Lower lobe of right lung (tissue), 2 donors: ENCODE data around the gene GTF3C5. TPM values are rescaled to one million over a fixed set of nuclear protein-coding genes. Genes with fewer than 3 reads are reported as not detected.

ENCODE experiments used
- ATAC-seq, 2 donors: fragments of 200-7000 bp; cut with Tn5 transposase; one replicate each; pipeline ENCODE4 v1.9.1; 2020 to 2022; ENCODE audit warnings: mild to moderate bottlenecking in 2 of 2, moderate library complexity in 2 of 2
- DNase-seq: peaks from one replicate; pipeline ENCODE4 v3.0.0-alpha.2; 2020
- H3K27ac ChIP-seq: fragments of 200-600 bp; one replicate; pipeline ENCODE4 v1.8.0; 2022
- H3K27me3 ChIP-seq: fragments of 200-600 bp; one replicate; pipeline ENCODE4 v1.8.0; 2022; ENCODE audit warnings: low read depth
- H3K36me3 ChIP-seq: fragments of 200-600 bp; one replicate; pipeline ENCODE4 v1.8.0; 2022; ENCODE audit warnings: mild to moderate bottlenecking
- H3K4me1 ChIP-seq: fragments of 200-600 bp; one replicate; pipeline ENCODE4 v1.8.0; 2022
- H3K4me3 ChIP-seq: fragments of 200-600 bp; one replicate; pipeline ENCODE4 v1.8.0; 2022; ENCODE audit warnings: mild to moderate bottlenecking
- H3K9me3 ChIP-seq: fragments of 200-600 bp; one replicate; pipeline ENCODE4 v1.8.0; 2022
- CTCF ChIP-seq: fragments of 200-600 bp; IDR thresholded peaks from one replicate; pipeline ENCODE4 v1.8.0; 2022; ENCODE audit warnings: antibody characterized with exemption, mild to moderate bottlenecking
- intact Hi-C: fragments of 100-400 bp; cut with DNase I; formaldehyde crosslinking; loops from one replicate; pipeline ENCODE4 v1.11.0; 2022
- total RNA-seq: library from RNA; stranded (reverse); fragmentation: NEBNext Ultra II Directional; extraction: Animal tissue kit (Norgen Biotek cat#: 25700); gene quantifications from one replicate; pipeline ENCODE4 v1.2.1, GENCODE V29; 2021
- donor health status: DM: no; HTN: yes; CAD: no; lungs with severe emphysema.

The GTF3C5 gene
- total RNA-seq, 1 donor from 2014 or later, result 44.8 TPM

- no peaks in the 10 kb centered on the region for H3K9me3 ChIP-seq
- no peaks in the 10 kb centered on the region for H3K4me1 ChIP-seq
- TF ChIP-seq CTCF, result no peak
- ATAC-seq (no peak), DNase-seq (peak; percentile 41)
- H3K27me3 ChIP-seq, result peaks cover 52% of the 10 kb centered on the region
- no peak overlapping the region for H3K4me3 ChIP-seq
- intact Hi-C loops, result no loop called here
- no peak overlapping the region for H3K27ac ChIP-seq
- no peaks in the 10 kb centered on the region for H3K36me3 ChIP-seq
Measured at GRCh38 chr9:133004999-133005760, 25.6 kb upstream of the GTF3C5 start.

- ATAC-seq, result no peak
- no peak for DNase-seq
- H3K4me3 ChIP-seq, result no peak overlapping the region
- no peaks in the 10 kb centered on the region for H3K4me1 ChIP-seq
- intact Hi-C loops, result no loop called here
- no peak overlapping the region for H3K27ac ChIP-seq
- peaks cover 46% of the 10 kb centered on the region for H3K27me3 ChIP-seq
- no peaks in the 10 kb centered on the region for H3K9me3 ChIP-seq
- no peaks in the 10 kb centered on the region for H3K36me3 ChIP-seq
- TF ChIP-seq CTCF, result no peak
Measured at GRCh38 chr9:133005957-133006356, 24.8 kb upstream of the GTF3C5 start.

- Histone ChIP-seq H3K27ac (no peak overlapping the region), H3K9me3 (no peaks in the 10 kb centered on the region), H3K4me1 (no peaks in the 10 kb centered on the region), H3K36me3 (no peaks in the 10 kb centered on the region), H3K4me3 (no peak overlapping the region), H3K27me3 (peaks cover 41% of the 10 kb centered on the region)
- intact Hi-C loops, result no loop called here
- no peak for DNase-seq
- no peak for TF ChIP-seq CTCF
- no peak for ATAC-seq
Measured at GRCh38 chr9:133006731-133007352, 24.0 kb upstream of the GTF3C5 start.

- H3K27ac ChIP-seq, result no peak overlapping the region
- intact Hi-C loops, result no loop called here
- H3K4me3 ChIP-seq, result no peak overlapping the region
- peaks cover 28% of the 10 kb centered on the region for H3K27me3 ChIP-seq
- no peak for TF ChIP-seq CTCF
- H3K9me3 ChIP-seq, result no peaks in the 10 kb centered on the region
- no peak for ATAC-seq
- no peaks in the 10 kb centered on the region for H3K4me1 ChIP-seq
- DNase-seq, result peak; percentile 14
- H3K36me3 ChIP-seq, result no peaks in the 10 kb centered on the region
Measured at GRCh38 chr9:133008406-133008805, 22.4 kb upstream of the GTF3C5 start.

- TF ChIP-seq CTCF, result no peak
- intact Hi-C loops, result no loop called here
- Histone ChIP-seq H3K36me3 (no peaks in the 10 kb centered on the region), H3K27me3 (peaks cover 25% of the 10 kb centered on the region), H3K4me1 (no peaks in the 10 kb centered on the region), H3K9me3 (no peaks in the 10 kb centered on the region), H3K27ac (no peak overlapping the region), H3K4me3 (no peak overlapping the region)
- no peak for DNase-seq
- no peak for ATAC-seq
Measured at GRCh38 chr9:133008824-133009223, 22.0 kb upstream of the GTF3C5 start.
